Dermis microvascular lymphatic vessel endothelial cell (primary cell): ENCODE results near the gene RMND5B. TPM values are rescaled to one million over a fixed set of nuclear protein-coding genes. Genes with fewer than 3 reads are reported as not detected.
A peak's percentile ranks its signal among the peaks of the same experiment; 100 is the strongest.
"Not testable (repeated sequence)": the region's sequence is repeated elsewhere in the genome, so short reads cannot be mapped to it uniquely, and the experiment has no call there.

Source experiments
- DNase-seq, 2 donors: peaks; one replicate each; pipeline versions ENCODE4 v3.0.0 to v3.0.0-alpha.2; 2010; ENCODE audit warnings: low read depth in 2 of 2
- total RNA-seq: library from RNA; depleted of rRNA; stranded (reverse); fragments of >200 nt; gene quantifications from 2 replicates; pipeline ENCODE4 v1.2.1, GENCODE V29; 2014

Gene RMND5B
- 29.4 and 33.6 TPM in 2 replicates for total RNA-seq

- DNase-seq, result peak; percentile 38 to 82
These were observed at the start of gene RMND5B for GRCh38 chr5:178130576-178131445. RMND5B (plus strand) TSS chr5:178131014; CDS start chr5:178138120, 7,106 bp downstream.

GRCh38 chr5:178081571-178082243 lies 49.1 kb upstream of the RMND5B start:
- no peak for DNase-seq

- DNase-seq, result no peak
These were observed 46.9 kb upstream of the RMND5B start for GRCh38 chr5:178083922-178084321.

GRCh38 chr5:178085316-178085715 lies 45.5 kb upstream of the RMND5B start:
- DNase-seq, result no peak

GRCh38 chr5:178086266-178086665 lies 44.5 kb upstream of the RMND5B start:
- no peak for DNase-seq

- not testable (repeated sequence) for DNase-seq
These were observed 43.6 kb upstream of the RMND5B start for GRCh38 chr5:178087199-178087598.

- no peak for DNase-seq
These were observed 40.0 kb upstream of the RMND5B start for GRCh38 chr5:178090856-178091255.

- no peak for DNase-seq
These were observed 37.7 kb upstream of the RMND5B start for GRCh38 chr5:178093134-178093533.

GRCh38 chr5:178094345-178094744 lies 36.5 kb upstream of the RMND5B start:
- DNase-seq, result no peak

GRCh38 chr5:178098685-178099084 lies 32.1 kb upstream of the RMND5B start:
- DNase-seq, result no peak

- no peak for DNase-seq
These were observed 27.2 kb upstream of the RMND5B start for GRCh38 chr5:178103612-178104011.

- no peak for DNase-seq
These were observed 26.3 kb upstream of the RMND5B start for GRCh38 chr5:178104492-178104891.

- no peak for DNase-seq
These were observed 24.7 kb upstream of the RMND5B start for GRCh38 chr5:178106086-178106485.

- DNase-seq, result no peak
These were observed 24.1 kb upstream of the RMND5B start for GRCh38 chr5:178106556-178107239.

- DNase-seq, result no peak
These were observed 23.0 kb upstream of the RMND5B start for GRCh38 chr5:178107756-178108310.

- DNase-seq, result no peak
These were observed 22.4 kb upstream of the RMND5B start for GRCh38 chr5:178108446-178108845.

- no peak for DNase-seq
These were observed 21.8 kb upstream of the RMND5B start for GRCh38 chr5:178108966-178109365.

- DNase-seq, result no peak
These were observed 20.3 kb upstream of the RMND5B start for GRCh38 chr5:178110511-178110910.

- no peak for DNase-seq
These were observed 18.9 kb upstream of the RMND5B start for GRCh38 chr5:178111925-178112324.

GRCh38 chr5:178112545-178112944 lies 18.3 kb upstream of the RMND5B start:
- no peak for DNase-seq

GRCh38 chr5:178113141-178113787 lies 17.6 kb upstream of the RMND5B start, which contains the start of gene N4BP3:
N4BP3 (plus strand) TSS chr5:178113532; CDS start chr5:178119584, 6,052 bp downstream.
- peak; percentile 54 to 79 for DNase-seq
